Hindlimb muscle (tissue), 1 donor: ENCODE data around the gene STARD7. TPM values are rescaled to one million over a fixed set of nuclear protein-coding genes. Genes with fewer than 3 reads are reported as not detected.

ENCODE experiments used
- DNase-seq: peaks from one replicate; pipeline ENCODE4 v3.0.0-alpha.2; 2013
- polyA plus RNA-seq: library from polyadenylated mRNA; unstranded; fragments of 120-200 nt; gene quantifications from one replicate; pipeline ENCODE4 v1.2.1, GENCODE V29; 2013; ENCODE audit not compliant: insufficient read length

Gene STARD7
- polyA plus RNA-seq, 1 donor, result 123 TPM

- DNase-seq, result no peak
Observed at GRCh38 chr2:96195410-96196066, 13.1 kb downstream of the STARD7 start.

- DNase-seq, result no peak
Observed at GRCh38 chr2:96191937-96192670, 16.5 kb downstream of the STARD7 start.

GRCh38 chr2:96188821-96189526 lies 19.7 kb downstream of the STARD7 start:
- no peak for DNase-seq

- DNase-seq, result no peak
Observed at GRCh38 chr2:96186562-96186961, 22.1 kb downstream of the STARD7 start.

- DNase-seq, result no peak
Observed at GRCh38 chr2:96185516-96185915, 23.1 kb downstream of the STARD7 start.

- DNase-seq, result no peak
Observed at GRCh38 chr2:96184989-96185388, 23.6 kb downstream of the STARD7 start.

- no peak for DNase-seq
Observed at GRCh38 chr2:96184188-96184587, 24.4 kb downstream of the STARD7 start.

- no peak for DNase-seq
Observed at GRCh38 chr2:96181529-96181928, 27.1 kb downstream of the STARD7 start.

GRCh38 chr2:96180521-96180920 lies 28.1 kb downstream of the STARD7 start:
- DNase-seq, result no peak

- no peak for DNase-seq
Observed at GRCh38 chr2:96180002-96180401, 28.6 kb downstream of the STARD7 start.

- no peak for DNase-seq
Observed at GRCh38 chr2:96176661-96177060, 32.0 kb downstream of the STARD7 start.

GRCh38 chr2:96175951-96176350 lies 32.7 kb downstream of the STARD7 start:
- no peak for DNase-seq

- peak; percentile 28 for DNase-seq
Observed at GRCh38 chr2:96174251-96175144, 34.1 kb downstream of the STARD7 start.

- no peak for DNase-seq
Observed at GRCh38 chr2:96171831-96172230, 36.8 kb downstream of the STARD7 start.

- no peak for DNase-seq
Observed at GRCh38 chr2:96170626-96171025, 38.0 kb downstream of the STARD7 start.

- no peak for DNase-seq
Observed at GRCh38 chr2:96169868-96170507, 38.6 kb downstream of the STARD7 start.

- no peak for DNase-seq
Observed at GRCh38 chr2:96167407-96168013, 41.1 kb downstream of the STARD7 start.

- no peak for DNase-seq
Observed at GRCh38 chr2:96164459-96165184, 44.0 kb downstream of the STARD7 start.

GRCh38 chr2:96163768-96164429 lies 44.7 kb downstream of the STARD7 start:
- DNase-seq, result no peak

- no peak for DNase-seq
Observed at GRCh38 chr2:96163415-96163767, 45.2 kb downstream of the STARD7 start.
